Measurements from ENCODE around the gene HSPA1A.
A peak's percentile ranks its signal among the peaks of the same experiment; 100 is the strongest.

HSPA1A gene

DNA sequence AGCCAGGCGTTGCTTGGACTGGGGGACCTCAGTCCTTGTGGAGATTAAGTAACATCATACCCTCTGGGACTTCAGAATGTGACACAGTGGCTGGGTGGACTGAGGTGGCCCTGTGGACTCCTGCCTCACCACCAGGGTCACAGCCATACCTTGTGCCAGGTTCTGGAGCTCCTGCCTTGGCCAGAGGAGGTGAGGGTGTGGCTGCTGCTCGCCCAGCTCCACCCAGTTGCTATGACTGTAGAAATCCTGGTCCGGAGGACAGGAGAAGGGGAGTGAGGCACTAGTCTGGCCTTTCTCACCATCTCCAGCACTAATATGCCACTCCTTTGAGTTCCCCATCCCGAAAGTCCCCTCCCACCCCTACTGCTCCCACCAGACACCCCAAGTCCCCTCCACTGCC, 40.2 kb upstream of the HSPA1A start:
- TF ChIP-seq SIN3A (IDR thresholded peaks at IDR 0.05; ENCODE audit: borderline replicate concordance, insufficient read depth, low read length) (no peak), POLR2AphosphoS5 (IDR thresholded peaks at IDR 0.05; ENCODE audit: low read depth, low read length) (no peak), FOXP2 (optimal IDR thresholded peaks at IDR 0.05; ENCODE audit: borderline replicate concordance, extremely low read depth, extremely low read length, insufficient read depth) (no peak)
- TF ChIP-seq, protein P1, sequence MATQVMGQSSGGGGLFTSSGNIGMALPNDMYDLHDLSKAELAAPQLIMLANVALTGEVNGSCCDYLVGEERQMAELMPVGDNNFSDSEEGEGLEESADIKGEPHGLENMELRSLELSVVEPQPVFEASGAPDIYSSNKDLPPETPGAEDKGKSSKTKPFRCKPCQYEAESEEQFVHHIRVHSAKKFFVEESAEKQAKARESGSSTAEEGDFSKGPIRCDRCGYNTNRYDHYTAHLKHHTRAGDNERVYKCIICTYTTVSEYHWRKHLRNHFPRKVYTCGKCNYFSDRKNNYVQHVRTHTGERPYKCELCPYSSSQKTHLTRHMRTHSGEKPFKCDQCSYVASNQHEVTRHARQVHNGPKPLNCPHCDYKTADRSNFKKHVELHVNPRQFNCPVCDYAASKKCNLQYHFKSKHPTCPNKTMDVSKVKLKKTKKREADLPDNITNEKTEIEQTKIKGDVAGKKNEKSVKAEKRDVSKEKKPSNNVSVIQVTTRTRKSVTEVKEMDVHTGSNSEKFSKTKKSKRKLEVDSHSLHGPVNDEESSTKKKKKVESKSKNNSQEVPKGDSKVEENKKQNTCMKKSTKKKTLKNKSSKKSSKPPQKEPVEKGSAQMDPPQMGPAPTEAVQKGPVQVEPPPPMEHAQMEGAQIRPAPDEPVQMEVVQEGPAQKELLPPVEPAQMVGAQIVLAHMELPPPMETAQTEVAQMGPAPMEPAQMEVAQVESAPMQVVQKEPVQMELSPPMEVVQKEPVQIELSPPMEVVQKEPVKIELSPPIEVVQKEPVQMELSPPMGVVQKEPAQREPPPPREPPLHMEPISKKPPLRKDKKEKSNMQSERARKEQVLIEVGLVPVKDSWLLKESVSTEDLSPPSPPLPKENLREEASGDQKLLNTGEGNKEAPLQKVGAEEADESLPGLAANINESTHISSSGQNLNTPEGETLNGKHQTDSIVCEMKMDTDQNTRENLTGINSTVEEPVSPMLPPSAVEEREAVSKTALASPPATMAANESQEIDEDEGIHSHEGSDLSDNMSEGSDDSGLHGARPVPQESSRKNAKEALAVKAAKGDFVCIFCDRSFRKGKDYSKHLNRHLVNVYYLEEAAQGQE (IDR thresholded peaks at IDR 0.05; ENCODE audit: insufficient read depth in 1 of 2, low read depth in 2 of 2, low read length in 2 of 2) = no peak

DNA sequence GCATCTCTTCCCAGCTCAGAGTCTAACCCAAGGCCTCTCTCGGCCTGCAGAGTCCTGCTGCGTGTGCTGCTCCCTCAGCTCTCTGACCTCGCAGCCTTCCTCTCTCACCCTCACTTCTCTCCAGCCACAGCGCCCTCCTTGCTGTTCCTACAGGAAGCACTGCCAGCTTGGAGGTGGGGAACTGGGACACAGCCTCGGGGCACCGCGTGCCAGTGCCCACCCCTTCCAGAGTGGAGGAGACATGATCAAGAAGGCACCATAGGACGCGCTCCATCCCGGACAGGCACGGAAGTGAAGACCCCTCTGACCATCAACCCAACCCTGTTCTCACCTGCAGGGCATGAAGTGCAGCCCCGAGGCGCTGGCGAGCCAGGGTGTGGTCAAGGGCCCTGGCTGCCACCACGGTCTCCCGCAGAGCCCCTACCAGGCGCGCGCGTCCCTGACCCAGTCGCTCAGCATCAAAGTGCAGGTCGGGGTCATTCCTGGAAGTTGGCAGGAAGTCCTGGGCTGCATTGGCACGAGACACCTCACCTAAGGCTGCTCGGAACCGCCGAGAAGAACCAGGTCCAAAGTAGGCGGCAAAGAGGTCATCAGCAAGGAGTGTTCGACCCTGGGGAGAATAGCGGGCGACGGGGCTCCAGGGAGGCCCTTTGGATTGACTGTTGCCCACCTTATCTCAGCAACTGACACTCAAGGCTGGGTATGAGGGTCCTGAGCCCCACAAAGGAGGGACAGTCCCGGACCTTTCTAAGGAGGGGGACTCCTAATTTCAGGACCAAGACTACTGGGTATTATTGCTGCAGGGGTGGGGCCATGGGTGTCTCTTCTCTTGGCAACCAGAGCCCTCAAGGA, 39.5 kb upstream of the HSPA1A start:
- no peak for TF ChIP-seq POLR2AphosphoS5 (IDR thresholded peaks at IDR 0.05; ENCODE audit: low read depth, low read length)
- TF ChIP-seq, protein P1 (IDR thresholded peaks at IDR 0.05; ENCODE audit: insufficient read depth in 1 of 2, low read depth in 2 of 2, low read length in 2 of 2) = no peak
- no peak for TF ChIP-seq TAF1 (IDR thresholded peaks at IDR 0.05; ENCODE audit: borderline replicate concordance, insufficient read depth, low read length)
- TF ChIP-seq SIN3A (IDR thresholded peaks at IDR 0.05; ENCODE audit: borderline replicate concordance, insufficient read depth, low read length) = no peak
- no peak for TF ChIP-seq FOXP2 (optimal IDR thresholded peaks at IDR 0.05; ENCODE audit: borderline replicate concordance, extremely low read depth, extremely low read length, insufficient read depth)

DNA sequence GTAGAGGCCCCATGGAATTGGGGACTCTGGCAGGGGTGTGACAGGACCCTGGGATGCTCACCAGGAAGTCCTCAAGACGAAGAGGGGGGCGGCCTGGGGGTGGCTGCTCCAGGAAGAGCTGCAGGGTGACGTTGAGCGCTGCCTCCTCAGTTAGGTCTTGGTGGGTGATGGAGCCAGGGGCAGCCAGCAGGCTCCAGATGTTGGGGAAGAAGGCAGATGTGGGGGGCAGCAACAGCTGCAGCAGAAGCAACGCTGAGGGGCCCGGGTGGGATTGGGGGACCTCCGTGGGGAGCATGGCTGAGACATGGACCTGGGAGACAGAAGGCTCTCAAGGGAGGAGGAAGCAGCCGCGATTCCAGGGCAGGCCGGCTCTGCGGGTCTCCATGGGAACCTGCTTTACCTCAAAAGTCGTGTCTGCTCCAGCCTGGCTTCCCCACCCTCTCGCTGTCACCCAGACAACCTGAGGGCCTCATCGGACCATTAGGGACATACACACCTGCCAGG, 38.8 kb upstream of the HSPA1A start:
- TF ChIP-seq SIN3A (IDR thresholded peaks at IDR 0.05; ENCODE audit: borderline replicate concordance, insufficient read depth, low read length) (no peak), FOXP2 (optimal IDR thresholded peaks at IDR 0.05; ENCODE audit: borderline replicate concordance, extremely low read depth, extremely low read length, insufficient read depth) (no peak), POLR2AphosphoS5 (IDR thresholded peaks at IDR 0.05; ENCODE audit: low read depth, low read length) (no peak), TAF1 (IDR thresholded peaks at IDR 0.05; ENCODE audit: borderline replicate concordance, insufficient read depth, low read length) (no peak)
- TF ChIP-seq, protein P1 (IDR thresholded peaks at IDR 0.05; ENCODE audit: insufficient read depth in 1 of 2, low read depth in 2 of 2, low read length in 2 of 2) = no peak

DNA sequence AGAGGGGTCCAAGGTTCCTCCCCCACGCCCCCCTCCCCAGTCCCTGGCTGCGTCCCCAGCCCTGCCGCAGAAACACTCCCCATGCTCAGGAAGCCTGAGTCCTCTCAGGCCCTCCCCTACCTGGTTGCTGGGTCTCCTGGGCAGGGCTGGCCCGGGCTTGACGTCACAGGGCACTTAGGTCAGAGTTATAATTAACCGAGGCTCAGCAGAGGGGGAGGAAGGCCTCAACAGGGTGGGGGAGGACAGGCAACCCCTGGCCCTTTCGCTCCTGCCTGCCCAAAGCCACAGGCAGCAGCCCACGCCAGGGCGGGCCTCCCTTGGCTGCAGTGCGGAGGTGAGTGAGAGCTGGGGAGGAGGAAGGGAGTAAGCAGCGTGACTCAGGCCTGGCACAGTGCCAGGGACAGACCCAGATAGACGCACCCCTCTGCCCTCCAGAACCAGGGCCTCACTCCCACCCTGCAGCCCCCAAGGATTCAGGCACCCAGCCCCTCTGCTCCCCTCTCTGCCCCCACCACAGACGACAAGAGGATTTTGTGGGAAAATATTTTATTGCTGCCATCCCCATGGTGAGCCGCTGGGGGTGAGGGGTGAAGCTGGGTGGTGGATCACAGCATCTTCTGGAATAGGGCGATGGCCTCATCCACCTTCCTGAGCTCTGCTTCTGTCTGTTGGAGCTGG, 38.2 kb upstream of the HSPA1A start, which contains the start of gene VWA7:
VWA7 (minus strand) TSS at position 340 of the 678 bp plus-strand sequence. CDS start 549 bp downstream, outside the sequence.
- TF ChIP-seq, protein P1 (IDR thresholded peaks at IDR 0.05; ENCODE audit: insufficient read depth in 1 of 2, low read depth in 2 of 2, low read length in 2 of 2) = peak in 1 of 2 experiments; percentile 13; a peak in 3 of 4 replicates
- peak; percentile 70 for TF ChIP-seq POLR2AphosphoS5 (IDR thresholded peaks at IDR 0.05; ENCODE audit: low read depth, low read length)
- peak; percentile 54; the same call in 1 of the 2 replicates for TF ChIP-seq TAF1 (IDR thresholded peaks at IDR 0.05; ENCODE audit: borderline replicate concordance, insufficient read depth, low read length)
- no peak for TF ChIP-seq FOXP2 (optimal IDR thresholded peaks at IDR 0.05; ENCODE audit: borderline replicate concordance, extremely low read depth, extremely low read length, insufficient read depth)
- TF ChIP-seq SIN3A (IDR thresholded peaks at IDR 0.05; ENCODE audit: borderline replicate concordance, insufficient read depth, low read length) = peak; percentile 78; the same call in 1 of the 2 replicates

Data from PFSK-1 (cell line).